ENCODE results near the gene CFP. TPM values are rescaled to one million over a fixed set of nuclear protein-coding genes. Genes with fewer than 3 reads are reported as not detected.
A peak's percentile ranks its signal among the peaks of the same experiment; 100 is the strongest.

The CFP gene
- total RNA-seq, 8 experiments from 2014 or later = 0.54 to 1.8 (median 0.65) TPM

DNA sequence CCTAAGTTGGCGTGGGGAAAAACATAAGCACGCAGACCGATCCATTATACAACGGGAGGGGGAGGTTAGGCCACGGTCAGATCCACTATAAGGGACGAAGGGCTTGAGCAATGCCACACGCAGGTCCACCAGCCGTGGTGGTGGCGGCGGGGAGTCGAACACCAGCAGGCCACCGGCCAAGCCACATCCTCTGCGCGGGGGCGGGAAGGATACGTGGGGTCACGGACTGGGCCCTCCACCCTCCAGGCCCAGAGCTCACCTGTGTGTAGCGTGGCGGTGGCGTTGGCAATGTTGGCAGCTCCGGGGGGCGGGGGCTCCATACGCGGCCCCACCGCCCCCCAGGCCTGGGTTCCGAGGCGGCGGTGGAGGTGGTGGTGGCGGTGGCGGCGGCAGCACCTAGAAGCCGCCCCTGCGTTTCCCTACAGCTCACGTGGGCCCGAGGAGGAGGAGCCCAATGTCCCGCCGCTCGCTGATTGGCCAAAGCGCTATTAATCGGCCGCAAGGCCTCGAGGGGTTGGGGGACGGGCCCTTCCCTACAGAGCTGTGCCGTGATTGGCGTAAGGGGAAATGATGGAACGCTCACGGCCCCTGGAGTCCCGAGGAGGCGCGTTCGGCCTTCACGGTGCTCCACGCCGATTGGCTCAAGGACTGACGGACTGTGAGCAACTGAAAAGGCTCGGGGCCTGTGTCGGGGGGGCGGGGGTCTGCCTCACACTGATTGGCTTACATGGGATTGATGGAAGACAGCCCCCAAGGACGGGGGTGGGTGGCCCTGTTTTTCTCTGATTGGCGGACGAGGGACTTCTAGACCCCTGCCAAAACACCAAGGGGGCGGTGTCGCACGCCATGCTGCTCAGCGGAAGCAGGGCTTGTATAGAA is 20.7 kb upstream of the CFP start, which contains the start of gene ELK1:
ELK1 (minus strand) TSS at position 400 of the 879 bp plus-strand sequence. CDS start 9,122 bp downstream, outside the sequence.
- H3K27ac ChIP-seq = peak within 1 kb of the TSS; percentile 84 to 90
- H3K4me3 ChIP-seq = peak within 1 kb of the TSS; percentile 89 to 96 (median 94)
- in situ Hi-C loops (cut with MboI; ENCODE audit: low pct_unique_long_range_greater_than_20kb in 2 of 9, low sequenced_read_pairs in 9 of 9, unreplicated experiment in 9 of 9) = no loop called here
- peak; percentile 89 to 97 (median 95) for ATAC-seq (replicated peaks in 6 of 8)
- WGBS, 10 experiments = 27 to 38% methylated on average over 3 to 5 of the region's 65 CpGs; no CpG with 5 or more reads in 8 of the 10 experiments
- H3K4me1 ChIP-seq (replicated peaks in 1 of 2) = peaks cover 11 to 17% of the 10 kb centered on the region in 2 donors

- in situ Hi-C loops (cut with MboI; ENCODE audit: low pct_unique_long_range_greater_than_20kb in 2 of 9, low sequenced_read_pairs in 9 of 9, unreplicated experiment in 9 of 9) = no loop called here
- peaks cover 11 to 17% of the 10 kb centered on the region in 2 donors for H3K4me1 ChIP-seq (replicated peaks in 1 of 2)
- peak overlapping the region; percentile 89 to 96 (median 94) for H3K4me3 ChIP-seq
- no CpG with 5 or more reads among the region's 11 CpGs for WGBS, 10 experiments
- no peak for ATAC-seq (replicated peaks in 6 of 8)
- H3K27ac ChIP-seq = peak overlapping the region; percentile 84 to 90
These were observed 20.0 kb upstream of the CFP start for GRCh38 chrX:47649781-47650163.

- Histone ChIP-seq H3K27ac (no peak overlapping the region), H3K4me1 (replicated peaks in 1 of 2) (peaks cover 11 to 17% of the 10 kb centered on the region in 2 donors), H3K4me3 (peak overlapping the region; percentile 89 to 96 (median 94))
- ATAC-seq (replicated peaks in 6 of 8) = no peak
- 0 to 17% methylated on average over 1 of the region's 8 CpGs; no CpG with 5 or more reads in 8 of the 10 experiments for WGBS, 10 experiments
- in situ Hi-C loops (cut with MboI; ENCODE audit: low pct_unique_long_range_greater_than_20kb in 2 of 9, low sequenced_read_pairs in 9 of 9, unreplicated experiment in 9 of 9) = no loop called here
These were observed 19.5 kb upstream of the CFP start for GRCh38 chrX:47649271-47649670.

GRCh38 chrX:47648376-47648775 is 18.6 kb upstream of the CFP start:
- in situ Hi-C loops (cut with MboI; ENCODE audit: low pct_unique_long_range_greater_than_20kb in 2 of 9, low sequenced_read_pairs in 9 of 9, unreplicated experiment in 9 of 9) = no loop called here
- ATAC-seq (replicated peaks in 6 of 8) = no peak
- no peak overlapping the region for H3K27ac ChIP-seq
- WGBS, 10 experiments = 53 to 100% (median 83%) methylated on average over 1 to 2 of the region's 2 CpGs; no CpG with 5 or more reads in 7 of the 10 experiments
- H3K4me3 ChIP-seq = no peak overlapping the region
- H3K4me1 ChIP-seq (replicated peaks in 1 of 2) = peaks cover 13 to 17% of the 10 kb centered on the region in 2 donors

GRCh38 chrX:47646636-47647035 is 16.9 kb upstream of the CFP start:
- 53 to 100% (median 89%) methylated on average over 1 to 5 of the region's 6 CpGs; no CpG with 5 or more reads in 3 of the 10 experiments for WGBS, 10 experiments
- peaks cover 12 to 14% of the 10 kb centered on the region in 2 donors for H3K4me1 ChIP-seq (replicated peaks in 1 of 2)
- H3K4me3 ChIP-seq = no peak overlapping the region
- in situ Hi-C loops (cut with MboI; ENCODE audit: low pct_unique_long_range_greater_than_20kb in 2 of 9, low sequenced_read_pairs in 9 of 9, unreplicated experiment in 9 of 9) = no loop called here
- H3K27ac ChIP-seq = no peak overlapping the region
- ATAC-seq (replicated peaks in 6 of 8) = no peak

DNA sequence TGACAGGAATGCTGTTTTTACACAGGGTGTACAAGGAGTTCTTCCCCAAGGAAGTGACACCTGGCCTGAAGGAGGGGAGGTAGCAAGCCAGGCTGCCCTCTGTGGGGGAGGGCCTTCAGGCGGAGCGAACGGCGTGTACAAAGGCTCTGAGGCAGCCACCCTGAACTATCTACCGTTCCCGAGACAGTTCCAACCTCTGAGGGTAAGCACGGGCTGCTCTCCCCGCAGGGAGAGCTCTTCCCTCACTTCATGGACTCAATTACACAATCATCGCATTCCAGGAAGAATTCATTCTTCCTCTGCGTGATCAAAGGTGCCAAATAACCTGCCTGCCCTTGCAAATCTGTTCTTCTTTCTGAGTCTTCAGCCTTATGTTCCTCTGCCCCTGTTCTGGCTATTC is 15.8 kb upstream of the CFP start:
- in situ Hi-C loops (cut with MboI; ENCODE audit: low pct_unique_long_range_greater_than_20kb in 2 of 9, low sequenced_read_pairs in 9 of 9, unreplicated experiment in 9 of 9) = no loop called here
- no peak for ATAC-seq (replicated peaks in 6 of 8)
- peaks cover 6 to 8% of the 10 kb centered on the region in 2 donors for H3K4me1 ChIP-seq (replicated peaks in 1 of 2)
- WGBS, 10 experiments = 53% methylated on average over 3 of the region's 10 CpGs; no CpG with 5 or more reads in 9 of the 10 experiments
- H3K27ac ChIP-seq = no peak overlapping the region
- H3K4me3 ChIP-seq = no peak overlapping the region

DNA sequence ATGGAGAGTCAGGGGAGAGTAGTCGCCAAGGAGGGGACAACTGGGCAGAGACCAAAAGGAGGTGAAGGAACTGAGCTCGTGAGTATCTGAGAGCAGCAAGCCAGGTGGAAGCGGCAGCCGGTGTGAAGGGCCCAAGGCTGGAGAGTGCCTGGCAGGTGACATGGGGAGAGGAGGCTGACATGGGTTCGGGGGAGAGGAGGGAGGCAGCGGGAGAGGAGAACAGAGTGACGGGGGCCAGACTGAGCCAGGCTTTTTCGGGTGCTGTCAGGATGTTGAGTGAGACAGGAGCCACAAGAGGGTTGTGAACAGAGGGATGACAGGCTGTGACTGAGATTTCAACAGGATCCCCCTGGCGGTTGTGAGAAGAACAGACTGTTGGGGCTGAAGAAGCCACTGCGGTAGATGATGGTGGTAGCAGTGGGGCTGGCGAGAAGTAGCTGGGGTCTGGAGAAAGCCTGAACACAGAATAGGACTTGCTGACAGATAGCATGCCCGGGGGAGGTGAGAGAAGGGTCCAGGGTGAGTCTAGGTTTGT is 14.9 kb upstream of the CFP start:
- Histone ChIP-seq H3K4me1 (replicated peaks in 1 of 2) (peaks cover 6 to 8% of the 10 kb centered on the region in 2 donors), H3K4me3 (no peak overlapping the region), H3K27ac (no peak overlapping the region)
- ATAC-seq (replicated peaks in 6 of 8) = peak; percentile 53 to 84 (median 72)
- in situ Hi-C loops (cut with MboI; ENCODE audit: low pct_unique_long_range_greater_than_20kb in 2 of 9, low sequenced_read_pairs in 9 of 9, unreplicated experiment in 9 of 9) = no loop called here
- 17 to 67% methylated on average over 2 to 7 of the region's 12 CpGs; no CpG with 5 or more reads in 8 of the 10 experiments for WGBS, 10 experiments

GRCh38 chrX:47643926-47644325 is 14.2 kb upstream of the CFP start:
- no peak overlapping the region for H3K27ac ChIP-seq
- in situ Hi-C loops (cut with MboI; ENCODE audit: low pct_unique_long_range_greater_than_20kb in 2 of 9, low sequenced_read_pairs in 9 of 9, unreplicated experiment in 9 of 9) = no loop called here
- no peak overlapping the region for H3K4me3 ChIP-seq
- peak in 7 of 8 experiments; percentile 12 to 50 (median 32) for ATAC-seq (replicated peaks in 6 of 8)
- WGBS, 10 experiments = 57 to 67% methylated on average over 1 of the region's 2 CpGs; no CpG with 5 or more reads in 8 of the 10 experiments
- peaks cover 2 to 6% of the 10 kb centered on the region in 2 donors for H3K4me1 ChIP-seq (replicated peaks in 1 of 2)

- peaks cover 0 to 5% of the 10 kb centered on the region in 2 donors for H3K4me1 ChIP-seq (replicated peaks in 1 of 2)
- ATAC-seq (replicated peaks in 6 of 8) = no peak
- 48 to 92% methylated on average over 2 to 4 of the region's 14 CpGs; no CpG with 5 or more reads in 8 of the 10 experiments for WGBS, 10 experiments
- in situ Hi-C loops (cut with MboI; ENCODE audit: low pct_unique_long_range_greater_than_20kb in 2 of 9, low sequenced_read_pairs in 9 of 9, unreplicated experiment in 9 of 9) = no loop called here
- no peak overlapping the region for H3K4me3 ChIP-seq
- no peak overlapping the region for H3K27ac ChIP-seq
These were observed 9.1 kb upstream of the CFP start for GRCh38 chrX:47638816-47639215.

DNA sequence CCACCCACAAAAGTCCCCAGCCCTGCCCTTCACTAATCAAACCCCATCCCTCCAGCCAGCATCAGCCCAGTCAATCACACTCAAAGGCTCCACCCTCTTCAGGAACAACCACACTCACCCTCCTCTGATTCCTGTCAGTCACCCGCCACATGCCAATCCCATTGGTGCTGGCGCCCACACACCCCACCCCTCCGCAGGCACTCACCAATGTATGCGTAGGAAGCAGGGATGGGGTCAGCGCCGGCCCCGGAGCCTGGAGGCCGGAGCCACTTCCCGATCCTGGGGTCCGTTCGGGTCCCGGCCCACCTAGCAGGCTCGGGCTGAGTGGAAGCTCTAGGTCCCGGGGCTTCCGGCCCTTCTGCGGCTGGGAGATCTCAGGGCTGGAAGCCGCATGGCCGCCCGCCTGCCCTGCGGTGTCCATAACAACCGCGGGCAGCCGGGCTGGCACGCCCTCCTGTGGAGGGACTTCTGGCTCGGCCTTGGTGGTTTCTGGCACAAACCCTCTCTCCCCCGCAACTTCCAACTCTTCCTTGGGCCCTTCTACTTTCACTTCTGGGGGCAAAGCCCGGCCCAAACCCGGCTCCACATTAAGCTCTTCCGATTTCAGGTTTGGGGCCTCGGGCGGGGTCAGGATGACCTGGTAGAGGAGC is 7.9 kb upstream of the CFP start:
- no peak overlapping the region for H3K4me3 ChIP-seq
- no peak for ATAC-seq (replicated peaks in 6 of 8)
- 20% methylated on average over 3 of the region's 31 CpGs; no CpG with 5 or more reads in 9 of the 10 experiments for WGBS, 10 experiments
- no peak overlapping the region for H3K27ac ChIP-seq
- peaks cover 0 to 3% of the 10 kb centered on the region in 2 donors for H3K4me1 ChIP-seq (replicated peaks in 1 of 2)
- in situ Hi-C loops (cut with MboI; ENCODE audit: low pct_unique_long_range_greater_than_20kb in 2 of 9, low sequenced_read_pairs in 9 of 9, unreplicated experiment in 9 of 9) = no loop called here

- in situ Hi-C loops (cut with MboI; ENCODE audit: low pct_unique_long_range_greater_than_20kb in 2 of 9, low sequenced_read_pairs in 9 of 9, unreplicated experiment in 9 of 9) = no loop called here
- no peak overlapping the region for H3K27ac ChIP-seq
- 55 to 100% (median 95%) methylated on average over 2 to 7 of the region's 16 CpGs; no CpG with 5 or more reads in 2 of the 10 experiments for WGBS, 10 experiments
These were observed 5.3 kb upstream of the CFP start for GRCh38 chrX:47634871-47635575.

More at GRCh38 chrX:47634871-47635575, 5.3 kb upstream of the CFP start:
- no peak for ATAC-seq (replicated peaks in 6 of 8)
- H3K4me1 ChIP-seq (replicated peaks in 1 of 2) = peaks cover 0 to 3% of the 10 kb centered on the region in 2 donors
- no peak overlapping the region for H3K4me3 ChIP-seq
